Osteocyte (in vitro differentiated cells): ENCODE measurements around the gene VAMP2. TPM values are rescaled to one million over a fixed set of nuclear protein-coding genes. Genes with fewer than 3 reads are reported as not detected.

ENCODE experiments used
- DNase-seq: peaks from one replicate; pipeline ENCODE4 v3.0.0; 2021; ENCODE audit warnings: mixed read lengths; ENCODE audit not compliant: unreplicated experiment; ENCODE audit errors: extremely low spot score
- H3K27ac Mint-ChIP-seq: one replicate; pipeline ENCODE4 v1.8.0; 2021; ENCODE audit warnings: mild to moderate bottlenecking, mixed read lengths; ENCODE audit not compliant: unreplicated experiment
- H3K27me3 Mint-ChIP-seq: one replicate; pipeline ENCODE4 v1.8.0; 2021; ENCODE audit warnings: mixed read lengths; ENCODE audit not compliant: unreplicated experiment
- H3K36me3 Mint-ChIP-seq: one replicate; pipeline ENCODE4 v1.8.0; 2021; ENCODE audit warnings: mixed read lengths; ENCODE audit not compliant: unreplicated experiment
- H3K4me1 Mint-ChIP-seq: one replicate; pipeline ENCODE4 v1.8.0; 2021; ENCODE audit warnings: mixed read lengths; ENCODE audit not compliant: unreplicated experiment
- H3K4me3 Mint-ChIP-seq: one replicate; pipeline ENCODE4 v1.8.0; 2021; ENCODE audit warnings: mild to moderate bottlenecking, moderate library complexity, mixed read lengths; ENCODE audit not compliant: unreplicated experiment
- H3K9me3 Mint-ChIP-seq: one replicate; pipeline ENCODE4 v1.8.0; 2021; ENCODE audit warnings: mixed read lengths; ENCODE audit not compliant: unreplicated experiment
- CTCF ChIP-seq: fragments of 200-600 bp; sonication (generic); IDR thresholded peaks from 2 replicates; pipeline ENCODE4 v1.5.0; 2021; ENCODE audit warnings: antibody characterized with exemption, mild to moderate bottlenecking, moderate library complexity
- long read RNA-seq: library from polyadenylated mRNA; unstranded; transcript quantifications from one replicate; pipeline ENCODE4 v2.0.0, GENCODE V29; 2021
- total RNA-seq: library from RNA; stranded (reverse); gene quantifications from 2 replicates; pipeline ENCODE4 v1.2.1, GENCODE V29; 2021

The VAMP2 gene
- 57.2 and 70.0 TPM in 2 replicates for total RNA-seq
- long read RNA-seq, partial matches to known transcripts: 0 of 1 reads
- long read RNA-seq, other reads (novel, unspliced or antisense): 0 of 1 reads

GRCh38 chr17:8162233-8162996 is at the start of gene VAMP2:
Gene VAMP2 (minus strand): TSS chr17:8162948. CDS start chr17:8162879, 69 bp downstream.
- Mint-ChIP-seq H3K9me3 (no peaks in the 10 kb centered on the region), H3K27me3 (no peaks in the 10 kb centered on the region), H3K4me1 (peaks cover 38% of the 10 kb centered on the region), H3K36me3 (peaks cover 11% of the 10 kb centered on the region), H3K4me3 (peak within 1 kb of the TSS; percentile 87), H3K27ac (peak within 1 kb of the TSS; percentile 98)
- peak; percentile 95 for DNase-seq
- TF ChIP-seq CTCF: no peak

GRCh38 chr17:8210761-8211458 is 48.2 kb upstream of the VAMP2 start:
- Mint-ChIP-seq H3K4me3 (peak overlapping the region; percentile 93), H3K4me1 (peaks cover 21% of the 10 kb centered on the region), H3K36me3 (peaks cover 3% of the 10 kb centered on the region), H3K27ac (peak overlapping the region; percentile 98), H3K27me3 (no peaks in the 10 kb centered on the region), H3K9me3 (no peaks in the 10 kb centered on the region)
- DNase-seq: no peak
- no peak for TF ChIP-seq CTCF

GRCh38 chr17:8209907-8210760 is 47.4 kb upstream of the VAMP2 start, which contains the start of gene AURKB:
Gene AURKB (minus strand): TSS chr17:8210575. CDS start chr17:8210224, 351 bp downstream.
- H3K27me3 Mint-ChIP-seq: no peaks in the 10 kb centered on the region
- peak within 1 kb of the TSS; percentile 98 for H3K27ac Mint-ChIP-seq
- DNase-seq: peak; percentile 96
- peak within 1 kb of the TSS; percentile 93 for H3K4me3 Mint-ChIP-seq
- TF ChIP-seq CTCF: no peak
- H3K4me1 Mint-ChIP-seq: peaks cover 21% of the 10 kb centered on the region
- peaks cover 3% of the 10 kb centered on the region for H3K36me3 Mint-ChIP-seq
- H3K9me3 Mint-ChIP-seq: no peaks in the 10 kb centered on the region

- peaks cover 21% of the 10 kb centered on the region for H3K4me1 Mint-ChIP-seq
- no peaks in the 10 kb centered on the region for H3K27me3 Mint-ChIP-seq
- no peak for TF ChIP-seq CTCF
- H3K9me3 Mint-ChIP-seq: no peaks in the 10 kb centered on the region
- no peak overlapping the region for H3K27ac Mint-ChIP-seq
- DNase-seq: no peak
- no peak overlapping the region for H3K4me3 Mint-ChIP-seq
- H3K36me3 Mint-ChIP-seq: peaks cover 3% of the 10 kb centered on the region
Observed at GRCh38 chr17:8206536-8206935, 43.8 kb upstream of the VAMP2 start.
